H9 (cell line): ENCODE measurements around the gene CEP63. TPM values are rescaled to one million over a fixed set of nuclear protein-coding genes. Genes with fewer than 3 reads are reported as not detected.

ENCODE experiments used
- DNase-seq: peaks from one replicate; pipeline ENCODE4 v3.0.0-alpha.2; 2017
- H2AFZ ChIP-seq: one replicate; pipeline ENCODE4 v1.6.1; 2013; ENCODE audit warnings: mild to moderate bottlenecking, low read length, control low read depth, moderate library complexity
- H2AK5ac ChIP-seq: 2 replicates; pipeline ENCODE4 v1.6.1; 2013; ENCODE audit warnings: low read length, control low read depth, mixed read lengths; ENCODE audit not compliant: insufficient read length
- H2BK120ac ChIP-seq: one replicate; pipeline ENCODE4 v1.6.1; 2013; ENCODE audit warnings: low read depth, mild to moderate bottlenecking, low read length, control low read depth, inconsistent platforms; ENCODE audit not compliant: poor library complexity, severe bottlenecking
- H2BK12ac ChIP-seq: 2 replicates; pipeline ENCODE4 v1.6.1; 2013; ENCODE audit warnings: low read length, control low read depth, mixed read lengths, low read depth; ENCODE audit not compliant: insufficient read length
- H2BK15ac ChIP-seq: 2 replicates; pipeline ENCODE4 v1.6.1; 2013; ENCODE audit warnings: low read depth, low read length, control low read depth
- H2BK20ac ChIP-seq: one replicate; pipeline ENCODE4 v1.6.1; 2013; ENCODE audit warnings: low read depth, mild to moderate bottlenecking, low read length, control low read depth, inconsistent platforms; ENCODE audit not compliant: poor library complexity, severe bottlenecking
- H2BK5ac ChIP-seq: 2 replicates; pipeline ENCODE4 v1.6.1; 2013; ENCODE audit warnings: low read length, control low read depth, mixed read lengths; ENCODE audit not compliant: insufficient read length
- H3K14ac ChIP-seq: 2 replicates; pipeline ENCODE4 v1.6.1; 2013; ENCODE audit warnings: low read length, control low read depth; ENCODE audit not compliant: insufficient read depth
- H3K18ac ChIP-seq: 2 replicates; pipeline ENCODE4 v1.6.1; 2013; ENCODE audit warnings: low read depth, mild to moderate bottlenecking, mixed read lengths, low read length, control low read depth; ENCODE audit not compliant: insufficient read length
- H3K23ac ChIP-seq: 2 replicates; pipeline ENCODE4 v1.6.1; 2013; ENCODE audit warnings: low read length, control low read depth, mixed read lengths, low read depth; ENCODE audit not compliant: insufficient read length
- H3K23me2 ChIP-seq: 2 replicates; pipeline ENCODE4 v1.6.1; 2013; ENCODE audit warnings: low read depth, mild to moderate bottlenecking, mixed read lengths, low read length, control low read depth; ENCODE audit not compliant: insufficient read length, poor library complexity, severe bottlenecking
- H3K27ac ChIP-seq: 2 replicates; pipeline ENCODE4 v1.5.1; 2013; ENCODE audit warnings: low read length, control low read depth, mixed read lengths, low read depth; ENCODE audit not compliant: insufficient read length
- H3K27me3 ChIP-seq: 2 replicates; pipeline ENCODE4 v1.6.1; 2013; ENCODE audit warnings: low read length, control low read depth, inconsistent platforms; ENCODE audit not compliant: insufficient read depth
- H3K4ac ChIP-seq: 2 replicates; pipeline ENCODE4 v1.6.1; 2013; ENCODE audit warnings: low read depth, mild to moderate bottlenecking, control low read depth, inconsistent platforms, low read length, moderate library complexity
- H3K4me1 ChIP-seq: 2 replicates; pipeline ENCODE4 v1.6.1; 2013; ENCODE audit warnings: low read length, control low read depth, inconsistent platforms; ENCODE audit not compliant: insufficient read depth
- H3K4me2 ChIP-seq: 2 replicates; pipeline ENCODE4 v1.6.1; 2013; ENCODE audit warnings: low read length, control low read depth, mixed read lengths; ENCODE audit not compliant: insufficient read length, insufficient read depth
- H3K56ac ChIP-seq: 2 replicates; pipeline ENCODE4 v1.6.1; 2013; ENCODE audit warnings: low read depth, mild to moderate bottlenecking, mixed read lengths, low read length, control low read depth; ENCODE audit not compliant: insufficient read length
- H3K79me1 ChIP-seq: 2 replicates; pipeline ENCODE4 v1.6.1; 2013; ENCODE audit warnings: low read depth, mild to moderate bottlenecking, moderate library complexity, low read length, control low read depth, inconsistent platforms; ENCODE audit not compliant: insufficient read depth, poor library complexity, severe bottlenecking
- H3K79me2 ChIP-seq: 2 replicates; pipeline ENCODE4 v1.6.1; 2013; ENCODE audit warnings: low read length, control low read depth, inconsistent platforms; ENCODE audit not compliant: insufficient read depth
- H3K9ac ChIP-seq: 2 replicates; pipeline ENCODE4 v1.6.1; 2013; ENCODE audit warnings: low read length, control low read depth, mixed read lengths; ENCODE audit not compliant: insufficient read length; ENCODE audit errors: extremely low read depth
- H3K9me3 ChIP-seq: one replicate; pipeline ENCODE4 v1.6.1; 2013; ENCODE audit warnings: low read depth, low read length, inconsistent platforms; ENCODE audit not compliant: control insufficient read depth
- H3T11ph ChIP-seq: one replicate; pipeline ENCODE4 v1.6.1; 2013; ENCODE audit warnings: mild to moderate bottlenecking, low read length, control low read depth, inconsistent platforms
- H4K20me1 ChIP-seq: one replicate; pipeline ENCODE4 v1.6.1; 2013; ENCODE audit not compliant: control insufficient read depth, insufficient read length, insufficient read depth
- H4K5ac ChIP-seq: 2 replicates; pipeline ENCODE4 v1.6.1; 2013; ENCODE audit warnings: low read depth, mild to moderate bottlenecking, mixed read lengths, low read length, control low read depth; ENCODE audit not compliant: insufficient read length
- H4K8ac ChIP-seq: replicated peaks from 2 replicates; pipeline ENCODE4 v1.6.1; 2013; ENCODE audit warnings: low read length, control low read depth, mixed read lengths, low read depth; ENCODE audit not compliant: insufficient read length
- H4K91ac ChIP-seq: 2 replicates; pipeline ENCODE4 v1.6.1; 2013; ENCODE audit warnings: low read depth, mild to moderate bottlenecking, moderate library complexity, mixed read lengths, low read length, control low read depth; ENCODE audit not compliant: insufficient read length
- H3K27ac Mint-ChIP-seq, 3 experiments: 2 replicates in 2 of 3; 3 replicates in 1 of 3; pipeline ENCODE4 v1.8.0; 2020 to 2021; ENCODE audit warnings: mixed read lengths in 3 of 3, mild to moderate bottlenecking in 1 of 3, moderate library complexity in 1 of 3
- H3K27me3 Mint-ChIP-seq: 2 replicates; pipeline ENCODE4 v1.8.0; 2021; ENCODE audit warnings: low read depth, mild to moderate bottlenecking, moderate library complexity, mixed read lengths
- H3K36me3 Mint-ChIP-seq, 3 experiments: 2 replicates in 2 of 3; 3 replicates in 1 of 3; pipeline ENCODE4 v1.8.0; 2020 to 2021; ENCODE audit warnings: low read depth in 3 of 3, mixed read lengths in 3 of 3; ENCODE audit not compliant: insufficient read depth in 1 of 3
- H3K4me1 Mint-ChIP-seq, 2 experiments: 2 replicates each; pipeline ENCODE4 v1.8.0; 2020; ENCODE audit warnings: mixed read lengths in 2 of 2
- H3K4me3 Mint-ChIP-seq, 2 experiments: 2 replicates in 1 of 2; 3 replicates in 1 of 2; pipeline ENCODE4 v1.8.0; 2020 to 2021; ENCODE audit warnings: mild to moderate bottlenecking in 2 of 2, mixed read lengths in 2 of 2, moderate library complexity in 1 of 2
- H3K9me3 Mint-ChIP-seq, 2 experiments: 2 replicates in 1 of 2; 3 replicates in 1 of 2; pipeline ENCODE4 v1.8.0; 2020; ENCODE audit warnings: mild to moderate bottlenecking in 2 of 2, mixed read lengths in 2 of 2, moderate library complexity in 1 of 2
- CTCF ChIP-seq: fragments of 200-600 bp; sonication (generic); conservative IDR thresholded peaks from 3 replicates; pipeline ENCODE4 v1.8.0; 2021; ENCODE audit warnings: antibody characterized with exemption, mild to moderate bottlenecking
- WGBS: extraction: QIAGEN DNeasy Blood & Tissue Kit; methylation state at CpG from one replicate; pipeline ENCODE4 v1.1.7; 2013; ENCODE audit warnings: missing lambda C conversion rate, low lambda C conversion rate, mixed read lengths; ENCODE audit not compliant: insufficient read length; ENCODE audit errors: extremely low coverage; 5-methylcytosine and 5-hydroxymethylcytosine counted together
- total RNA-seq: library from RNA; stranded (reverse); gene quantifications from 2 replicates; pipeline ENCODE4 v1.2.1, GENCODE V29; 2021

The CEP63 gene
- total RNA-seq, 1 experiment from 2014 or later: 16.2 TPM

GRCh38 chr3:134559591-134559990 is 73.7 kb downstream of the CEP63 start:
- H3K4me1 Mint-ChIP-seq: peaks cover 9 to 11% of the 10 kb centered on the region in 2 experiments
- no CpG with 5 or more reads among the region's 3 CpGs for WGBS

More at GRCh38 chr3:134559591-134559990, 73.7 kb downstream of the CEP63 start:
- H4K5ac ChIP-seq: no peak overlapping the region
- H2BK120ac ChIP-seq: no peak overlapping the region
- H3K4me2 ChIP-seq: no peak overlapping the region
- DNase-seq: no peak
- H3K9me3 Mint-ChIP-seq: no peaks in the 10 kb centered on the region
- H3K56ac ChIP-seq: no peak overlapping the region
- no peak overlapping the region for H3K4ac ChIP-seq
- no peak overlapping the region for H3K4me3 Mint-ChIP-seq
- no peaks in the 10 kb centered on the region for H3K23me2 ChIP-seq
- no peak overlapping the region for H2BK5ac ChIP-seq
- no peak overlapping the region for H2BK20ac ChIP-seq
- no peak overlapping the region for H3K27ac Mint-ChIP-seq
- H3K18ac ChIP-seq: no peak overlapping the region
- no peak overlapping the region for H3K23ac ChIP-seq
- H3K9ac ChIP-seq: no peak overlapping the region
- no peak overlapping the region for H2AFZ ChIP-seq
- H4K91ac ChIP-seq: no peak overlapping the region
- TF ChIP-seq CTCF: no peak
- peaks cover 0 to 3% (median 0%) of the 10 kb centered on the region in 3 experiments; a peak in 3 of 7 replicates for H3K36me3 Mint-ChIP-seq
- H4K8ac ChIP-seq: no peak overlapping the region
- H3K79me1 ChIP-seq: no peaks in the 10 kb centered on the region
- H3K14ac ChIP-seq: no peak overlapping the region
- H4K20me1 ChIP-seq: no peaks in the 10 kb centered on the region
- H3K4me1 ChIP-seq: no peaks in the 10 kb centered on the region; the same call in 1 of the 2 replicates
- H3K27me3 ChIP-seq: no peaks in the 10 kb centered on the region
- no peaks in the 10 kb centered on the region for H3K27me3 Mint-ChIP-seq
- H3K79me2 ChIP-seq: no peaks in the 10 kb centered on the region
- no peak overlapping the region for H2AK5ac ChIP-seq
- no peak overlapping the region for H2BK12ac ChIP-seq
- H3K27ac ChIP-seq: no peak overlapping the region
- H3K9me3 ChIP-seq: no peaks in the 10 kb centered on the region
- H3T11ph ChIP-seq: no peak overlapping the region
- no peak overlapping the region for H2BK15ac ChIP-seq
